ENCODE data around the gene THAP4. TPM values are rescaled to one million over a fixed set of nuclear protein-coding genes. Genes with fewer than 3 reads are reported as not detected.

Gene THAP4
- total RNA-seq, 1 experiment from 2014 or later, result 71.2 TPM

DNA sequence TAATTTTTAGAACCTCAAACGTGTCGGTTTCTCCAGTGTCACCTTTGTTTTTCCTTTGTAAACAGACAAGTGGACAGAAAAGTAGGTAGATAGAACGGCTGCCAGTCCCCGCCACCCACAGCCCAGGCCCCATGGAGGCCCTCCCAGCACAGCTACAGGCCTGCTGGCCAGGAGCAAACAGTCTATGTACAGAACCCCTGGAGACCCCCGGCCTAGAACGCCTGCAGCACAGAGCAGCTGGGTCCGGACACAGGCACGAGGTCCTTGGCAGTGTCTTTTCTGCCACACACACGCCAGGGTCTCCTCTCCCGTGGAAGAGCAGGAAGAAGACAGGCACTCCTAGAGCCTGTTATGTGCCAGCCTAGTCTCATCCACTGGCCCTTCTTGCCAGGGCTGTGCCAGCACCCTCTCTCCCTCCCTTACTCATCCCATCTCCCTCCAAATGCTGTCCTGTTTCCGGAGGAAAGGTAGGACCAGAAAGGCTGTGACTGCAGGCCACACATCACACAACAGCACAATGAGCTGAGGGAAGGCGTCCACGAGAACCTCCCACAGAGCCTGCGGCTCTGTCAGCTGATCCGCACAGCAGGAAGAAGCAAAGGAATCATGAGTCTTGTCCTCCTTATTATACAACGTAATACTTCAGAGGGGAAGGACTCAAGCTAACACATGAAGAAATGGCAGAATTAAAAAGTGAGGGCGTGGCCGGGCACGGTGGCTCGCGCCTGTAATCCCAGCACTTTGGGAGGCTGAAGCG, 42.0 kb upstream of the THAP4 start:
- Histone ChIP-seq H4K20me1 (ENCODE audit: insufficient read depth) (no peaks in the 10 kb centered on the region), H3K27me3 (ENCODE audit: insufficient read depth, low read length) (no peaks in the 10 kb centered on the region), H3K4me1 (ENCODE audit: control insufficient read depth in 1 of 2, insufficient read depth in 2 of 2, low read length in 2 of 2) (peaks cover 0 to under 1% of the 10 kb centered on the region in 2 experiments; a peak in 2 of 4 replicates), H3K4me2 (ENCODE audit: low read length) (no peak overlapping the region), H3K79me2 (ENCODE audit: insufficient read depth, low read length) (peaks cover 41% of the 10 kb centered on the region), H3K27ac (ENCODE audit: low read depth, low read length) (no peak overlapping the region), H2AFZ (ENCODE audit: low read depth, low read length, poor library complexity, severe bottlenecking) (no peak overlapping the region), H3K36me3 (ENCODE audit: control insufficient read depth in 1 of 2, insufficient read depth in 2 of 2, low read length in 2 of 2) (peaks cover 40 to 47% of the 10 kb centered on the region in 2 experiments), H3K9me2 (ENCODE audit: insufficient read depth) (no peaks in the 10 kb centered on the region), H3K9ac (ENCODE audit: low read length) (no peak overlapping the region), H3K4me3 (replicated peaks in 1 of 2; ENCODE audit: low read depth in 1 of 2, low read length in 2 of 2) (no peak overlapping the region), H3K9me3 (ENCODE audit: control insufficient read depth in 1 of 2, insufficient read depth in 1 of 2, low read depth in 1 of 2, low read length in 2 of 2) (no peaks in the 10 kb centered on the region)
- TF ChIP-seq POLR2A (IDR thresholded peaks at IDR 0.05; ENCODE audit: borderline replicate concordance, extremely low read depth, insufficient read depth, insufficient read length) (no peak), SRF (IDR thresholded peaks at IDR 0.05; ENCODE audit: low read depth) (no peak), ELF1 (IDR thresholded peaks at IDR 0.05; ENCODE audit: borderline replicate concordance, low read depth) (no peak), YY1 (IDR thresholded peaks at IDR 0.05; ENCODE audit: extremely low read depth, insufficient replicate concordance, low read depth, low read length) (no peak), EZH2 (IDR thresholded peaks at IDR 0.05) (no peak), EZH2phosphoT487 (IDR thresholded peaks at IDR 0.05; ENCODE audit: borderline replicate concordance) (no peak), CBX3 (IDR thresholded peaks at IDR 0.05; ENCODE audit: low read depth) (no peak), SIN3A (IDR thresholded peaks at IDR 0.05; ENCODE audit: low read depth) (no peak), JUND (IDR thresholded peaks at IDR 0.05) (no peak), POLR2AphosphoS5 (IDR thresholded peaks at IDR 0.05; ENCODE audit: low read depth, low read length) (no peak), ZFX (IDR thresholded peaks at IDR 0.05) (no peak), FOSL1 (IDR thresholded peaks at IDR 0.05; ENCODE audit: low read depth) (no peak)
- TF ChIP-seq, protein P1, sequence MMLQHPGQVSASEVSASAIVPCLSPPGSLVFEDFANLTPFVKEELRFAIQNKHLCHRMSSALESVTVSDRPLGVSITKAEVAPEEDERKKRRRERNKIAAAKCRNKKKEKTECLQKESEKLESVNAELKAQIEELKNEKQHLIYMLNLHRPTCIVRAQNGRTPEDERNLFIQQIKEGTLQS (IDR thresholded peaks at IDR 0.05), result no peak
- TF ChIP-seq, protein P2, sequence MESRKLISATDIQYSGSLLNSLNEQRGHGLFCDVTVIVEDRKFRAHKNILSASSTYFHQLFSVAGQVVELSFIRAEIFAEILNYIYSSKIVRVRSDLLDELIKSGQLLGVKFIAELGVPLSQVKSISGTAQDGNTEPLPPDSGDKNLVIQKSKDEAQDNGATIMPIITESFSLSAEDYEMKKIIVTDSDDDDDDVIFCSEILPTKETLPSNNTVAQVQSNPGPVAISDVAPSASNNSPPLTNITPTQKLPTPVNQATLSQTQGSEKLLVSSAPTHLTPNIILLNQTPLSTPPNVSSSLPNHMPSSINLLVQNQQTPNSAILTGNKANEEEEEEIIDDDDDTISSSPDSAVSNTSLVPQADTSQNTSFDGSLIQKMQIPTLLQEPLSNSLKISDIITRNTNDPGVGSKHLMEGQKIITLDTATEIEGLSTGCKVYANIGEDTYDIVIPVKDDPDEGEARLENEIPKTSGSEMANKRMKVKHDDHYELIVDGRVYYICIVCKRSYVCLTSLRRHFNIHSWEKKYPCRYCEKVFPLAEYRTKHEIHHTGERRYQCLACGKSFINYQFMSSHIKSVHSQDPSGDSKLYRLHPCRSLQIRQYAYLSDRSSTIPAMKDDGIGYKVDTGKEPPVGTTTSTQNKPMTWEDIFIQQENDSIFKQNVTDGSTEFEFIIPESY (IDR thresholded peaks at IDR 0.05; ENCODE audit: extremely low read depth, insufficient replicate concordance, low read length), result no peak
- TF ChIP-seq, protein P3, sequence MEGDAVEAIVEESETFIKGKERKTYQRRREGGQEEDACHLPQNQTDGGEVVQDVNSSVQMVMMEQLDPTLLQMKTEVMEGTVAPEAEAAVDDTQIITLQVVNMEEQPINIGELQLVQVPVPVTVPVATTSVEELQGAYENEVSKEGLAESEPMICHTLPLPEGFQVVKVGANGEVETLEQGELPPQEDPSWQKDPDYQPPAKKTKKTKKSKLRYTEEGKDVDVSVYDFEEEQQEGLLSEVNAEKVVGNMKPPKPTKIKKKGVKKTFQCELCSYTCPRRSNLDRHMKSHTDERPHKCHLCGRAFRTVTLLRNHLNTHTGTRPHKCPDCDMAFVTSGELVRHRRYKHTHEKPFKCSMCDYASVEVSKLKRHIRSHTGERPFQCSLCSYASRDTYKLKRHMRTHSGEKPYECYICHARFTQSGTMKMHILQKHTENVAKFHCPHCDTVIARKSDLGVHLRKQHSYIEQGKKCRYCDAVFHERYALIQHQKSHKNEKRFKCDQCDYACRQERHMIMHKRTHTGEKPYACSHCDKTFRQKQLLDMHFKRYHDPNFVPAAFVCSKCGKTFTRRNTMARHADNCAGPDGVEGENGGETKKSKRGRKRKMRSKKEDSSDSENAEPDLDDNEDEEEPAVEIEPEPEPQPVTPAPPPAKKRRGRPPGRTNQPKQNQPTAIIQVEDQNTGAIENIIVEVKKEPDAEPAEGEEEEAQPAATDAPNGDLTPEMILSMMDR (IDR thresholded peaks at IDR 0.05 in 2 of 3, conservative IDR thresholded peaks at IDR 0.05 in 1 of 3; ENCODE audit: borderline replicate concordance in 1 of 3, insufficient read depth in 1 of 3, low read depth in 2 of 3, low read length in 2 of 3), result no peak
- POLR2A ChIA-PET, result no interaction called here
- CTCF ChIA-PET, result no interaction called here
- DNase-seq (ENCODE audit: low read depth, low spot score), result no peak
- RAD21 ChIA-PET (ENCODE audit: low non-redundant PET in 1 of 2, low total read pairs in 2 of 2, uncharacterized antibody in 2 of 2, unreplicated experiment in 2 of 2), result no interaction called here
- intact Hi-C loops (cut with micrococcal nuclease), result no loop called here
- no peak for ATAC-seq
- BruUV-seq (replicated peaks), result no TSS peak

All from HCT116 (cell line).